ENCODE results near the gene NCK2. TPM values are rescaled to one million over a fixed set of nuclear protein-coding genes. Genes with fewer than 3 reads are reported as not detected.

The NCK2 gene
- total RNA-seq, 4 donors from 2014 or later, result 46.0 to 62.6 (median 55.3) TPM

DNA sequence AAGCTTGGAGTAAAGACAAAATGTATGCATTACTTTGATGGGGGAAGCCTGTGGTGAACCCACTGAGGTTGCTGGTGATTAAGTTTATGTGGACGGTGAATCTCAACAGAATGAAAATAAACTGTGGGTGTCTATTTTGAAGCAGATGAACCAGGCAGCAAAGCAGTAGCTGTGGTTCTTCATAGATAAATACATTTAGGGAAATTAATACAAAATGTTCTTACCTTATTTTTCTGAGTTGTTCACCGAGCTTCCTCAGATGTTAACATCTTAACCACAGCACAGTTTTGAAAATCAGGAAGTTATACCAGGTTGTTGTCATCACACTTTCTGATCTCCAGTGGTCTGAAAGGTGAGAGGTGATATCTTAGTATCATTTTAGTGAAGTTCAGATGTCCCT, 53.9 kb downstream of the NCK2 start:
- no peak for DNase-seq
- H3K27me3 ChIP-seq, result no peaks in the 10 kb centered on the region
- H3K9me3 ChIP-seq, result no peaks in the 10 kb centered on the region
- TF ChIP-seq, protein P1, sequence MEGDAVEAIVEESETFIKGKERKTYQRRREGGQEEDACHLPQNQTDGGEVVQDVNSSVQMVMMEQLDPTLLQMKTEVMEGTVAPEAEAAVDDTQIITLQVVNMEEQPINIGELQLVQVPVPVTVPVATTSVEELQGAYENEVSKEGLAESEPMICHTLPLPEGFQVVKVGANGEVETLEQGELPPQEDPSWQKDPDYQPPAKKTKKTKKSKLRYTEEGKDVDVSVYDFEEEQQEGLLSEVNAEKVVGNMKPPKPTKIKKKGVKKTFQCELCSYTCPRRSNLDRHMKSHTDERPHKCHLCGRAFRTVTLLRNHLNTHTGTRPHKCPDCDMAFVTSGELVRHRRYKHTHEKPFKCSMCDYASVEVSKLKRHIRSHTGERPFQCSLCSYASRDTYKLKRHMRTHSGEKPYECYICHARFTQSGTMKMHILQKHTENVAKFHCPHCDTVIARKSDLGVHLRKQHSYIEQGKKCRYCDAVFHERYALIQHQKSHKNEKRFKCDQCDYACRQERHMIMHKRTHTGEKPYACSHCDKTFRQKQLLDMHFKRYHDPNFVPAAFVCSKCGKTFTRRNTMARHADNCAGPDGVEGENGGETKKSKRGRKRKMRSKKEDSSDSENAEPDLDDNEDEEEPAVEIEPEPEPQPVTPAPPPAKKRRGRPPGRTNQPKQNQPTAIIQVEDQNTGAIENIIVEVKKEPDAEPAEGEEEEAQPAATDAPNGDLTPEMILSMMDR (IDR thresholded peaks at IDR 0.05), result no peak
- TF ChIP-seq POLR2A (IDR thresholded peaks at IDR 0.05), result no peak
- peaks cover 10 to 48% of the 10 kb centered on the region in 2 donors for H3K4me1 ChIP-seq
- no peak overlapping the region for H3K4me3 ChIP-seq (replicated peaks in 1 of 3)
- H3K36me3 ChIP-seq, result no peaks in the 10 kb centered on the region
- intact Hi-C loops (cut with DNase I), result no loop called here
- H3K27ac ChIP-seq, result no peak overlapping the region
- WGBS, 2 donors, result 87 to 90% methylated on average over 2 of the region's 2 CpGs

DNA sequence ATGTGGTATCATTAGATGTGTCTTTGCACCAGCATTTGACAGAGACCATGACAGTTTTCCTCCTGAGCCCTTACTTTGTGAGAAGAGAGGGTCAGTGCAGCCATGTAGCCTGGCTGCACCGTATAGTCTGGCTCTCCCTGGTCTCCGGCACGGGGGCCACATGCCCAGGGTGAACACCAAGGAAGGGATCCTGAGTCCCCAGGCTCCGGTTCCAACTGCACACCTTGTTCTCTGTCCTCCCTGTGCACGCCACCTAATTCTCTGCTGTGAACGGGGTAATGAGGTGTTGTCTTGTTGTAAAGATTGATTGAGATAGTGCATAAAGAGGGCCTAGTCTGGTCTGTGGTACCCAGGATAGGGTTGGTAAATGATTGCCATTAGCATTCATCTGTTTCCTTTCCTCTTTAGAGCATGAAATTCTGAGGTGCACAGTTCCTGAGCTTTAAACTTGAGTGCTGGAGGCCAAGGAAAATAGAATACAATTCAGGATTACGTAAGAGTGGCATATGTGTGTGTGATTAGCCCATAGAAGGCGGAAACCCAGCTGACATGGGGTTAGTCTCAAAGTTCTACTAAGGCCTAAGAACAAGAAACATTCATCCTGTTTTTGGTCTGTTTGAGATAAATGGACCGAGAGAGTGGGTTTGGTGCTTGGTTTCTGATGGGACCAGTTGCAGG, 55.5 kb downstream of the NCK2 start:
- Histone ChIP-seq H3K27me3 (no peaks in the 10 kb centered on the region), H3K27ac (no peak overlapping the region), H3K4me3 (replicated peaks in 1 of 3) (no peak overlapping the region), H3K9me3 (no peaks in the 10 kb centered on the region), H3K36me3 (no peaks in the 10 kb centered on the region), H3K4me1 (peaks cover 26 to 54% of the 10 kb centered on the region in 2 donors)
- WGBS, 2 donors, result 85 to 90% methylated on average over 9 of the region's 9 CpGs
- intact Hi-C loops (cut with DNase I), result no loop called here
- no peak for TF ChIP-seq POLR2A (IDR thresholded peaks at IDR 0.05)
- TF ChIP-seq, protein P1 (IDR thresholded peaks at IDR 0.05), result no peak
- DNase-seq, result no peak

- TF ChIP-seq, protein P1 (IDR thresholded peaks at IDR 0.05), result no peak
- TF ChIP-seq POLR2A (IDR thresholded peaks at IDR 0.05), result no peak
- Histone ChIP-seq H3K27me3 (no peaks in the 10 kb centered on the region), H3K4me3 (replicated peaks in 1 of 3) (no peak overlapping the region), H3K27ac (no peak overlapping the region), H3K4me1 (peaks cover 26 to 45% of the 10 kb centered on the region in 2 donors), H3K36me3 (no peaks in the 10 kb centered on the region), H3K9me3 (no peaks in the 10 kb centered on the region)
- WGBS, 2 donors, result 82 to 85% methylated on average over 13 of the region's 13 CpGs
- DNase-seq, result no peak
- intact Hi-C loops (cut with DNase I), result no loop called here
Observed at GRCh38 chr2:105800953-105801635, 56.4 kb downstream of the NCK2 start.

DNA sequence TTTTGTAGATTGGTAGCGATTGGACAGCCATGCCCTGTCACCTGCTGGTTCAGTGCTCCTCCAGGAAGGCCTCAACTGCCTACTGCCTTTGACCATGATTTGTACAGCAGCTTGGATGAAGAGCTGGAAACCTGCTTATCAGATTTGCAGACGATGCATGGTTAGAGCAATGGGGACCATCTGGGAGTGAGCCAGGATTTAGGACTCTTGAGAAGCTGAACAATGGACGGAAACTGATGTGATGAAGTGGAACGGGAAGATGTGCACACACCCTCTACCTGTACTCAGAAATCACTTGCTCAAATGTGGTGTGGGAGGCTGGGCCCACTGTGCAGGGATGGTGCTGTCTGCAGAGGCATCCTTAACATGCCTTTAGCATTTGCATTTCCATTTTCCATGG, 57.2 kb downstream of the NCK2 start:
- H3K4me1 ChIP-seq, result peaks cover 24 to 38% of the 10 kb centered on the region in 2 donors
- no peak for DNase-seq

More for the DNA sequence above, 57.2 kb downstream of the NCK2 start:
- Histone ChIP-seq H3K27ac (no peak overlapping the region), H3K27me3 (no peaks in the 10 kb centered on the region), H3K4me3 (replicated peaks in 1 of 3) (no peak overlapping the region), H3K9me3 (no peaks in the 10 kb centered on the region), H3K36me3 (no peaks in the 10 kb centered on the region)
- TF ChIP-seq, protein P1 (IDR thresholded peaks at IDR 0.05), result no peak
- TF ChIP-seq POLR2A (IDR thresholded peaks at IDR 0.05), result no peak
- intact Hi-C loops (cut with DNase I), result no loop called here
- 66 to 71% methylated on average over 4 of the region's 4 CpGs for WGBS, 2 donors

Measured in thyroid gland (tissue), 4 donors.